ENCODE data around the gene FOXJ3. TPM values are rescaled to one million over a fixed set of nuclear protein-coding genes. Genes with fewer than 3 reads are reported as not detected.

Gene FOXJ3
- total and polyA plus RNA-seq, 4 donors, result 5.3 to 16.8 (median 12.4) TPM

DNA sequence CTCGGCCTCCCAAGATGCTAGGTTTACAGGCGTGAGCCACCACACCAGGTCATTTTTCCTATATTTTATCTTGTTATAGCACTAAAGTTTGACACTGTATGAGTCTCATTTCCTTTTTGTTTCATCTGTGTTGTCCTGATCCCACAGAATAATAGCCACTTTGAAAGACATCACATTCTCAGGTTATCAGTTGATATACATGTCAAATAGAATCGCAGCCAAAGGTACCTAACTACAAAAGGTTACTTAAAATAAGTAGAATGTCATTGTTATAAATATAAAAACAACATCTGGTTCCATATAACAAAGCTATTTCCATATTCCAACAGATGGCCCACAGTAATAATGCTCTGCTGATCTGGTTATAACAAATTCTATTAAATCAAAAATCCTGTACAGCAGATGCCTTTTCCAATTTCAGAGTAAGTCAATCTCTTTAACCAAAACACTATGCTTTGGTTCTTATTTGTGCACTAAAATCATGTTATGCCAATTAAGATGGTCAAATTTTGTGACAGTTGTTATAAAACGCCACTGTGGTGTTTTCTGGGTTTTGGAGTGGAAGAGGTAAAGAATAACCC lies 6.0 kb downstream of the FOXJ3 start:
- H3K9ac ChIP-seq (ENCODE audit: low read depth in 1 of 2, low read length in 2 of 2), result no peak overlapping the region

DNA sequence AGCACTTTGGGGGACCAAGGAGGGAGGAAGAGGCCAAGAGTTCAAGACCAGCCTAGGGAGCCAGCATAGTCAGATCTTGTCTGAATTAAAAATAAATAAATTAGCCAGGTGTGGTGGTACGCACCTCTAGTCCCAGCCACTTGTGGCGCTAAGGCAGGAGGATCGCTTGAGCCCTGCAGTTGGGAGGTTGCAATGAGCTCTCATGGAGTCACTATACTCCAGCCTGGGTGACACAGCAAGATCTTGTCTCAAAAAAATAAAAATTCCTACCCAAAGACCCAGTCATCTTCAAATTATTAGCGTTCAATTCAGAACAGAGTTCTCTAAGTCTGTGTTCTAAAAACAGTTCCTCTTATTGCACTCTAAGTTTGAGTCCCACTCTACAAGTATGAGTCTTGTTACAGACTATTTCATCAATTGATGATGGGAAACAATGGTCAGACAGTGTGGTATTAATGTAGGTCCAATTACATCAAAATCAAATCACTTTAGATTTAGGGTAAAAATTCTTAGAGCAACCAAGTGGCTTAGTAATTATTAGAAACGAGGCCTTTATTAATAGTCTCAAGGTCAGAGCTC lies 6.9 kb downstream of the FOXJ3 start:
- no peak overlapping the region for H3K4me3 ChIP-seq (ENCODE audit: low read depth in 1 of 3, low read length in 3 of 3)
- H3K27ac ChIP-seq (ENCODE audit: low read depth in 1 of 2, low read length in 2 of 2), result no peak overlapping the region
- peaks cover 13 to 33% (median 19%) of the 10 kb centered on the region in 4 donors for H3K4me1 ChIP-seq (ENCODE audit: control insufficient read depth in 4 of 4, insufficient read depth in 4 of 4, low read length in 3 of 4)
- 95% methylated on average over 5 of the region's 5 CpGs for WGBS
- TF ChIP-seq SP1 (IDR thresholded peaks at IDR 0.05) (no peak), HNF4G (IDR thresholded peaks at IDR 0.05) (no peak), FOXA2 (IDR thresholded peaks at IDR 0.05) (no peak), EGR1 (IDR thresholded peaks at IDR 0.05; ENCODE audit: low read depth in 2 of 2) (no peak), RAD21 (IDR thresholded peaks at IDR 0.05) (no peak), TAF1 (conservative IDR thresholded peaks at IDR 0.05) (no peak), NR2F2 (IDR thresholded peaks at IDR 0.05) (no peak), FOXA1 (IDR thresholded peaks at IDR 0.05) (no peak)
- TF ChIP-seq, protein P1, sequence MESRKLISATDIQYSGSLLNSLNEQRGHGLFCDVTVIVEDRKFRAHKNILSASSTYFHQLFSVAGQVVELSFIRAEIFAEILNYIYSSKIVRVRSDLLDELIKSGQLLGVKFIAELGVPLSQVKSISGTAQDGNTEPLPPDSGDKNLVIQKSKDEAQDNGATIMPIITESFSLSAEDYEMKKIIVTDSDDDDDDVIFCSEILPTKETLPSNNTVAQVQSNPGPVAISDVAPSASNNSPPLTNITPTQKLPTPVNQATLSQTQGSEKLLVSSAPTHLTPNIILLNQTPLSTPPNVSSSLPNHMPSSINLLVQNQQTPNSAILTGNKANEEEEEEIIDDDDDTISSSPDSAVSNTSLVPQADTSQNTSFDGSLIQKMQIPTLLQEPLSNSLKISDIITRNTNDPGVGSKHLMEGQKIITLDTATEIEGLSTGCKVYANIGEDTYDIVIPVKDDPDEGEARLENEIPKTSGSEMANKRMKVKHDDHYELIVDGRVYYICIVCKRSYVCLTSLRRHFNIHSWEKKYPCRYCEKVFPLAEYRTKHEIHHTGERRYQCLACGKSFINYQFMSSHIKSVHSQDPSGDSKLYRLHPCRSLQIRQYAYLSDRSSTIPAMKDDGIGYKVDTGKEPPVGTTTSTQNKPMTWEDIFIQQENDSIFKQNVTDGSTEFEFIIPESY (IDR thresholded peaks at IDR 0.05), result no peak
- TF ChIP-seq, protein P2, sequence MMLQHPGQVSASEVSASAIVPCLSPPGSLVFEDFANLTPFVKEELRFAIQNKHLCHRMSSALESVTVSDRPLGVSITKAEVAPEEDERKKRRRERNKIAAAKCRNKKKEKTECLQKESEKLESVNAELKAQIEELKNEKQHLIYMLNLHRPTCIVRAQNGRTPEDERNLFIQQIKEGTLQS (IDR thresholded peaks at IDR 0.05), result no peak
- TF ChIP-seq, protein P3, sequence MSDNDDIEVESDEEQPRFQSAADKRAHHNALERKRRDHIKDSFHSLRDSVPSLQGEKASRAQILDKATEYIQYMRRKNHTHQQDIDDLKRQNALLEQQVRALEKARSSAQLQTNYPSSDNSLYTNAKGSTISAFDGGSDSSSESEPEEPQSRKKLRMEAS (IDR thresholded peaks at IDR 0.05), result no peak
- TF ChIP-seq, protein P4, sequence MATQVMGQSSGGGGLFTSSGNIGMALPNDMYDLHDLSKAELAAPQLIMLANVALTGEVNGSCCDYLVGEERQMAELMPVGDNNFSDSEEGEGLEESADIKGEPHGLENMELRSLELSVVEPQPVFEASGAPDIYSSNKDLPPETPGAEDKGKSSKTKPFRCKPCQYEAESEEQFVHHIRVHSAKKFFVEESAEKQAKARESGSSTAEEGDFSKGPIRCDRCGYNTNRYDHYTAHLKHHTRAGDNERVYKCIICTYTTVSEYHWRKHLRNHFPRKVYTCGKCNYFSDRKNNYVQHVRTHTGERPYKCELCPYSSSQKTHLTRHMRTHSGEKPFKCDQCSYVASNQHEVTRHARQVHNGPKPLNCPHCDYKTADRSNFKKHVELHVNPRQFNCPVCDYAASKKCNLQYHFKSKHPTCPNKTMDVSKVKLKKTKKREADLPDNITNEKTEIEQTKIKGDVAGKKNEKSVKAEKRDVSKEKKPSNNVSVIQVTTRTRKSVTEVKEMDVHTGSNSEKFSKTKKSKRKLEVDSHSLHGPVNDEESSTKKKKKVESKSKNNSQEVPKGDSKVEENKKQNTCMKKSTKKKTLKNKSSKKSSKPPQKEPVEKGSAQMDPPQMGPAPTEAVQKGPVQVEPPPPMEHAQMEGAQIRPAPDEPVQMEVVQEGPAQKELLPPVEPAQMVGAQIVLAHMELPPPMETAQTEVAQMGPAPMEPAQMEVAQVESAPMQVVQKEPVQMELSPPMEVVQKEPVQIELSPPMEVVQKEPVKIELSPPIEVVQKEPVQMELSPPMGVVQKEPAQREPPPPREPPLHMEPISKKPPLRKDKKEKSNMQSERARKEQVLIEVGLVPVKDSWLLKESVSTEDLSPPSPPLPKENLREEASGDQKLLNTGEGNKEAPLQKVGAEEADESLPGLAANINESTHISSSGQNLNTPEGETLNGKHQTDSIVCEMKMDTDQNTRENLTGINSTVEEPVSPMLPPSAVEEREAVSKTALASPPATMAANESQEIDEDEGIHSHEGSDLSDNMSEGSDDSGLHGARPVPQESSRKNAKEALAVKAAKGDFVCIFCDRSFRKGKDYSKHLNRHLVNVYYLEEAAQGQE (IDR thresholded peaks at IDR 0.05), result no peak
- no peaks in the 10 kb centered on the region for H3K9me3 ChIP-seq (ENCODE audit: control insufficient read depth in 4 of 4, low read length in 3 of 4)
- H3K36me3 ChIP-seq (ENCODE audit: control insufficient read depth in 4 of 4, insufficient read depth in 3 of 4, low read depth in 1 of 4, low read length in 3 of 4), result no peaks in the 10 kb centered on the region
- H3K9ac ChIP-seq (ENCODE audit: low read depth in 1 of 2, low read length in 2 of 2), result no peak overlapping the region
- no peaks in the 10 kb centered on the region for H3K27me3 ChIP-seq (ENCODE audit: control insufficient read depth in 4 of 4, insufficient read depth in 4 of 4, low read length in 3 of 4)
- DNase-seq (ENCODE audit: low spot score), result no peak

More for the DNA sequence above, 6.0 kb downstream of the FOXJ3 start:
- Histone ChIP-seq H3K27me3 (ENCODE audit: control insufficient read depth in 4 of 4, insufficient read depth in 4 of 4, low read length in 3 of 4) (no peaks in the 10 kb centered on the region), H3K27ac (ENCODE audit: low read depth in 1 of 2, low read length in 2 of 2) (no peak overlapping the region), H3K9me3 (ENCODE audit: control insufficient read depth in 4 of 4, low read length in 3 of 4) (no peaks in the 10 kb centered on the region), H3K4me3 (ENCODE audit: low read depth in 1 of 3, low read length in 3 of 3) (no peak overlapping the region), H3K4me1 (ENCODE audit: control insufficient read depth in 4 of 4, insufficient read depth in 4 of 4, low read length in 3 of 4) (peaks cover 13 to 39% (median 27%) of the 10 kb centered on the region in 4 donors), H3K36me3 (ENCODE audit: control insufficient read depth in 4 of 4, insufficient read depth in 3 of 4, low read depth in 1 of 4, low read length in 3 of 4) (no peaks in the 10 kb centered on the region)
- DNase-seq (ENCODE audit: low spot score), result no peak
- 96% methylated on average over 4 of the region's 4 CpGs for WGBS
- TF ChIP-seq JUND (IDR thresholded peaks at IDR 0.05), result no peak
- TF ChIP-seq, protein P5, sequence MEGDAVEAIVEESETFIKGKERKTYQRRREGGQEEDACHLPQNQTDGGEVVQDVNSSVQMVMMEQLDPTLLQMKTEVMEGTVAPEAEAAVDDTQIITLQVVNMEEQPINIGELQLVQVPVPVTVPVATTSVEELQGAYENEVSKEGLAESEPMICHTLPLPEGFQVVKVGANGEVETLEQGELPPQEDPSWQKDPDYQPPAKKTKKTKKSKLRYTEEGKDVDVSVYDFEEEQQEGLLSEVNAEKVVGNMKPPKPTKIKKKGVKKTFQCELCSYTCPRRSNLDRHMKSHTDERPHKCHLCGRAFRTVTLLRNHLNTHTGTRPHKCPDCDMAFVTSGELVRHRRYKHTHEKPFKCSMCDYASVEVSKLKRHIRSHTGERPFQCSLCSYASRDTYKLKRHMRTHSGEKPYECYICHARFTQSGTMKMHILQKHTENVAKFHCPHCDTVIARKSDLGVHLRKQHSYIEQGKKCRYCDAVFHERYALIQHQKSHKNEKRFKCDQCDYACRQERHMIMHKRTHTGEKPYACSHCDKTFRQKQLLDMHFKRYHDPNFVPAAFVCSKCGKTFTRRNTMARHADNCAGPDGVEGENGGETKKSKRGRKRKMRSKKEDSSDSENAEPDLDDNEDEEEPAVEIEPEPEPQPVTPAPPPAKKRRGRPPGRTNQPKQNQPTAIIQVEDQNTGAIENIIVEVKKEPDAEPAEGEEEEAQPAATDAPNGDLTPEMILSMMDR (IDR thresholded peaks at IDR 0.05; ENCODE audit: low read depth, low read length, missing input control), result no peak
- TF ChIP-seq, protein P1 (IDR thresholded peaks at IDR 0.05), result no peak
- TF ChIP-seq, protein P3 (IDR thresholded peaks at IDR 0.05), result no peak
